Lower lobe of right lung (tissue), 2 donors: ENCODE measurements around the gene GTPBP6. TPM values are rescaled to one million over a fixed set of nuclear protein-coding genes. Genes with fewer than 3 reads are reported as not detected.

Experiments used
- ATAC-seq, 2 donors: fragments of 200-7000 bp; cut with Tn5 transposase; one replicate each; pipeline ENCODE4 v1.9.1; 2020 to 2022; ENCODE audit warnings: mild to moderate bottlenecking in 2 of 2, moderate library complexity in 2 of 2
- DNase-seq: peaks from one replicate; pipeline ENCODE4 v3.0.0-alpha.2; 2020
- H3K27ac ChIP-seq: fragments of 200-600 bp; one replicate; pipeline ENCODE4 v1.8.0; 2022
- H3K27me3 ChIP-seq: fragments of 200-600 bp; one replicate; pipeline ENCODE4 v1.8.0; 2022; ENCODE audit warnings: low read depth
- H3K36me3 ChIP-seq: fragments of 200-600 bp; one replicate; pipeline ENCODE4 v1.8.0; 2022; ENCODE audit warnings: mild to moderate bottlenecking
- H3K4me1 ChIP-seq: fragments of 200-600 bp; one replicate; pipeline ENCODE4 v1.8.0; 2022
- H3K4me3 ChIP-seq: fragments of 200-600 bp; one replicate; pipeline ENCODE4 v1.8.0; 2022; ENCODE audit warnings: mild to moderate bottlenecking
- H3K9me3 ChIP-seq: fragments of 200-600 bp; one replicate; pipeline ENCODE4 v1.8.0; 2022
- intact Hi-C: fragments of 100-400 bp; cut with DNase I; formaldehyde crosslinking; loops from one replicate; pipeline ENCODE4 v1.11.0; 2022
- total RNA-seq: library from RNA; stranded (reverse); fragmentation: NEBNext Ultra II Directional; extraction: Animal tissue kit (Norgen Biotek cat#: 25700); gene quantifications from one replicate; pipeline ENCODE4 v1.2.1, GENCODE V29; 2021
- TF ChIP-seq, protein P1 (sequence below): fragments of 200-600 bp; IDR thresholded peaks from one replicate; pipeline ENCODE4 v1.8.0; 2022; ENCODE audit warnings: antibody characterized with exemption, mild to moderate bottlenecking
- donor health status: DM: no; HTN: yes; CAD: no; lungs with severe emphysema.

GTPBP6 gene
- total RNA-seq, 1 donor from 2014 or later, result 47.1 TPM

GRCh38 chrX:314781-315595 is 3.6 kb downstream of the GTPBP6 start:
- no peaks in the 10 kb centered on the region for H3K9me3 ChIP-seq
- DNase-seq (peak; percentile 48), ATAC-seq (no peak)
- H3K4me1 ChIP-seq, result peaks cover 4% of the 10 kb centered on the region
- peaks cover 56% of the 10 kb centered on the region for H3K36me3 ChIP-seq
- H3K4me3 ChIP-seq, result no peak overlapping the region
- H3K27me3 ChIP-seq, result no peaks in the 10 kb centered on the region
- intact Hi-C loops, result no loop called here
- no peak overlapping the region for H3K27ac ChIP-seq
- TF ChIP-seq, protein P1, sequence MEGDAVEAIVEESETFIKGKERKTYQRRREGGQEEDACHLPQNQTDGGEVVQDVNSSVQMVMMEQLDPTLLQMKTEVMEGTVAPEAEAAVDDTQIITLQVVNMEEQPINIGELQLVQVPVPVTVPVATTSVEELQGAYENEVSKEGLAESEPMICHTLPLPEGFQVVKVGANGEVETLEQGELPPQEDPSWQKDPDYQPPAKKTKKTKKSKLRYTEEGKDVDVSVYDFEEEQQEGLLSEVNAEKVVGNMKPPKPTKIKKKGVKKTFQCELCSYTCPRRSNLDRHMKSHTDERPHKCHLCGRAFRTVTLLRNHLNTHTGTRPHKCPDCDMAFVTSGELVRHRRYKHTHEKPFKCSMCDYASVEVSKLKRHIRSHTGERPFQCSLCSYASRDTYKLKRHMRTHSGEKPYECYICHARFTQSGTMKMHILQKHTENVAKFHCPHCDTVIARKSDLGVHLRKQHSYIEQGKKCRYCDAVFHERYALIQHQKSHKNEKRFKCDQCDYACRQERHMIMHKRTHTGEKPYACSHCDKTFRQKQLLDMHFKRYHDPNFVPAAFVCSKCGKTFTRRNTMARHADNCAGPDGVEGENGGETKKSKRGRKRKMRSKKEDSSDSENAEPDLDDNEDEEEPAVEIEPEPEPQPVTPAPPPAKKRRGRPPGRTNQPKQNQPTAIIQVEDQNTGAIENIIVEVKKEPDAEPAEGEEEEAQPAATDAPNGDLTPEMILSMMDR, result no peak

GRCh38 chrX:314049-314448 is 4.5 kb downstream of the GTPBP6 start:
- no peaks in the 10 kb centered on the region for H3K4me1 ChIP-seq
- no peaks in the 10 kb centered on the region for H3K9me3 ChIP-seq
- DNase-seq (peak; percentile 46), ATAC-seq (no peak)
- intact Hi-C loops, result no loop called here
- no peak overlapping the region for H3K27ac ChIP-seq
- H3K36me3 ChIP-seq, result peaks cover 61% of the 10 kb centered on the region
- H3K27me3 ChIP-seq, result no peaks in the 10 kb centered on the region
- TF ChIP-seq, protein P1, result no peak
- H3K4me3 ChIP-seq, result no peak overlapping the region

DNA sequence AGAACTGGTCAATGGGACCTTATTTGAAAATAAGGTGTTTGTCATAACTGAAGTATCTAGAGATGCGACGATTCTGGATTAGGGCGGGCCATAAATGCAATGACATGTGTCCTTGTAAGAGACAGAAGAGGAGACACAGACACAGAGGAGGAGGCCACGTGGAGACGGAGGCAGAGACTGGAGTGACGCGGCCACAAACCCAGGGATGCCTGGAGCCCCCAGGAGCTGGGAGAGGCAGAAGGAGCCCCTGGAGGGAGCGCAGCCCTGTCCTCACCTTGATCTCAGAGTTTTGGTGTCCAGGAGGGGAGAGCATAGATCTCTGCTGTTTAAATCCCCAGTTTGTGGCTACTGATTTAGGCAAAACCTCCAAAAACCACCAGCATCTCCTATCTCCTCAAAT is 5.0 kb downstream of the GTPBP6 start:
- ATAC-seq (no peak), DNase-seq (peak; percentile 20)
- H3K4me3 ChIP-seq, result no peak overlapping the region
- no peaks in the 10 kb centered on the region for H3K4me1 ChIP-seq
- no peak overlapping the region for H3K27ac ChIP-seq
- intact Hi-C loops, result no loop called here
- no peaks in the 10 kb centered on the region for H3K27me3 ChIP-seq
- no peaks in the 10 kb centered on the region for H3K9me3 ChIP-seq
- peaks cover 66% of the 10 kb centered on the region for H3K36me3 ChIP-seq
- TF ChIP-seq, protein P1, result no peak

- intact Hi-C loops, result no loop called here
- DNase-seq (peak; percentile 41), ATAC-seq (peak in 1 of 2 donors; percentile 2)
- no peaks in the 10 kb centered on the region for H3K4me1 ChIP-seq
- H3K27me3 ChIP-seq, result no peaks in the 10 kb centered on the region
- H3K9me3 ChIP-seq, result no peaks in the 10 kb centered on the region
- no peak overlapping the region for H3K4me3 ChIP-seq
- H3K36me3 ChIP-seq, result peaks cover 72% of the 10 kb centered on the region
- H3K27ac ChIP-seq, result no peak overlapping the region
- TF ChIP-seq, protein P1, result no peak
Measured at GRCh38 chrX:312621-313331, 5.8 kb downstream of the GTPBP6 start.

DNA sequence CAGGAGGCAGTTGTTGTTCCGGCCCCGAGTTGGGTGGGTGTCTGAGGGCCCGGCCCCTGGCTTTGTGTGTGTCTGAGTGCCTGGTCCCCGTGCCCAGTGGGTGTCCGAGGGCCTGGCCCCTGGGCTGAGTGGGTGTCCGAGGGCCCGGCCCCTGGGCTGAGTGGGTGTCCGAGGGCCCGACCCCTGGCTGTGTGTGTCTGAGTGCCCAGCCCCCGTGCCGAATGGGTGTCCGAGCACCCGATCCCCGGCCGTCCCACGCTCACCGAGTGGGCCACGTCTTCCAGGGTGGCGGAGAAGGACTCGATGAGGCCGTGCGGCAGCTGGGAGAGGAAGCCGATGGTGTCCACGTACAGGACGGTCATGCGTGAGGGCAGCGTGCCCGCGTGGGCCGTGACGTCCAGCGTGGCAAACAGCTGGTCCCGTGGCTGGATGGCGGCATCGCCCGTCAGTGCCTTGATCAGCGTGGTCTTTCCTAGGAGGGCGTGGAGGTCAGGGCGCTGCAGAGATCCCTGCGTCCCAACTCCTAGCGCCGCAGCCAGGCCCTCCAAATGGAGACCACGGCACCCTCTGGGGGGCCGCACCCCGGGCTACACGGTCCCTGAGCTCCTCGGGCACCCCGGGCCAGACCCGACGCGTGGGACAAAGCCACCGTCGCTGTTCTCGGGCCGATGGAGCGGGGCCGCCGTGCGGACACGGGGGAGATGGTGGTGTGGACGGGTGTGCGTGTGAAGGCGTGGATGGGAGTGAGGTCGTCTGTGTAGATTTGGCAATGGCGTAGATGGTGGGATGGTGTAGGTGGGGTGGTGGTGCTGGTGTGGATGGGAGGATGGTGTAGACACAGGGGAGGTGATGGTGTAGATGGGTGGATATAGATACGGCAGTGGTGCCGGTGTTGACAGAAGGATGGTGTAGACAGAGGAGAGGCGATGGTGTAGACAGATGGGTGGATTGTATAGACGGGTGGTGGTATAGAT is 7.2 kb downstream of the GTPBP6 start:
- Histone ChIP-seq H3K4me1 (no peaks in the 10 kb centered on the region), H3K36me3 (peaks cover 78% of the 10 kb centered on the region), H3K4me3 (no peak overlapping the region), H3K9me3 (no peaks in the 10 kb centered on the region), H3K27me3 (no peaks in the 10 kb centered on the region), H3K27ac (no peak overlapping the region)
- peak; percentile 4 to 6 for ATAC-seq
- peak; percentile 47 for DNase-seq
- intact Hi-C loops, result no loop called here
- TF ChIP-seq, protein P1, result no peak
